ENCODE results near the gene KNDC1. TPM values are rescaled to one million over a fixed set of nuclear protein-coding genes. Genes with fewer than 3 reads are reported as not detected.

Gene KNDC1, protein sequence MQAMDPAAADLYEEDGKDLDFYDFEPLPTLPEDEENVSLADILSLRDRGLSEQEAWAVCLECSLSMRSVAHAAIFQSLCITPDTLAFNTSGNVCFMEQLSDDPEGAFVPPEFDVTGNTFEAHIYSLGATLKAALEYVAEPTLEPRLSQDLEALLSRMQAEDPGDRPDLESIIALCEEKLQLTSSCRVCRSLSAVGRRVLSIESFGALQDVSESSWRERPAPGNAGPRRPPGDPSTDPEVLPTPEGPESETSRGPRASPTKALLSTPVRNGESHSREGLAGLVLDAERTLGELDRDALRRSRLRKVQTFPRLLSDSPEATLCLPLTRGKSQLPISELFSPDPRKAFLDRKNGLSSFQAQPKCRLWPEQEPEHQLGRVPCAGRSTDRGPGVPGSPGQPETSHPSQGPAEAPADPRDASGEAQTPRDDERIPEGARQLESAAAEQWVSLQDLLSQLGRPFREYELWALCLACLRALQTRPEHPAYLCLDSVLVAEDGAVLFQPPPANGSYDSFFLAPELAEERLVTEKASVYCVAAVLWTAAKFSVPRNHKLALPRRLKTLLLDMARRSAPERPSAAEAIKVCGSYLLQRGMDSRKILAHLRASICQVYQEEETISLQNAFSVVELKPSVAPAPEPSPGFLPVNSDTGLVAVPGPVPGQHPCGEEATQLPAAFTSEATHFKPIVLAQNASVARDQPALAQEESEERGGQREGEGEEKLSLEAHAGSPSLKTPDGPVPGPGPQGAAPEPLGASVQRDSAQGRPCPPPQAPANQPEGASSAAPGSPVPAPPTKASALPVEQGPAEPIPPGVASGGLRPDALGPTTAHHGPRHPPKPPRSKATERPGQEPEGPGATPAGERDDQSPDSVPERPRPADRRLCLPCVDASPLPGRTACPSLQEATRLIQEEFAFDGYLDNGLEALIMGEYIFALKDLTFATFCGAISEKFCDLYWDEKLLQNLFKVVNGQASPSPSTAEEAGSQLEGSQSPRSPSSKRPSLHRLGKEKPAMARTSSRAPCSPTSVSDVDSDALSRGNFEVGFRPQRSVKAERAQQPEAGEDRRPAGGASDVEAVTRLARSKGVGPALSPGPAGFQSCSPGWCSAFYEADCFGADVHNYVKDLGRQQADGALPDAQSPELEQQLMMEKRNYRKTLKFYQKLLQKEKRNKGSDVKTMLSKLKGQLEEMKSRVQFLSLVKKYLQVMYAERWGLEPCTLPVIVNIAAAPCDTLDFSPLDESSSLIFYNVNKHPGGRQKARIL (N-terminal part only)
- total RNA-seq = 12.2 TPM

GRCh38 chr10:133159950-133160825 is at the start of gene KNDC1:
TSS of gene KNDC1 (plus strand) at chr10:133160219. CDS start at chr10:133160468, 249 bp downstream.

DNA sequence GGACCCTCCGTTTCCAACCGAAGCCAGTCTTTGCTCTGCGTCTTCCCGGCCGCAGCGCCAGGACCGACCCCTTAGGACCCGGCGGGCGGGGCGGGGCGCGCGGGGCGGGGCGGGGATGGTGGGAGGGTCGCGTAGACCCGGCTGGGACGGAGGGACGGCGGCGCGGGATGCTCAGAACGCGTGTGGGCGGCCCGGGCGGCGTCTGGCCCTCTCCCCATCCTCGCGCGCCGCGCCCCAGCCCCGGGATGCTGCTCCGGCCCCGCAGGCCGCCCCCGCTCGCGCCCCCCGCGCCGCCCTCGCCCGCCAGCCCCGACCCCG is 70.0 kb downstream of the KNDC1 start, which contains the start of gene UTF1:
TSS of gene UTF1 (plus strand) at position 174 of the 318 bp plus-strand sequence. CDS start at position 246, 72 bp downstream.

GRCh38 chr10:133237588-133238465 is 77.8 kb downstream of the KNDC1 start, which contains the start of gene VENTX:
TSS of gene VENTX (plus strand) at chr10:133237855. CDS start at chr10:133237915, 60 bp downstream.

Other genes with a start within 250 kb of the KNDC1 start
- gene CFAP46, start 217.6 kb upstream of the KNDC1 start, total RNA-seq = 3.8 TPM
- gene ADGRA1, start 72.3 kb upstream of the KNDC1 start, total RNA-seq = 5.3 TPM
- gene UTF1, start 70.0 kb downstream of the KNDC1 start, total RNA-seq = not detected
- not detected for gene VENTX, start 77.6 kb downstream of the KNDC1 start, total RNA-seq
- gene ADAM8, start 116.6 kb downstream of the KNDC1 start, total RNA-seq = 2.8 TPM
- 58.2 TPM for gene TUBGCP2, start 148.7 kb downstream of the KNDC1 start, total RNA-seq
- 7.2 TPM for gene ZNF511, start 148.7 kb downstream of the KNDC1 start, total RNA-seq
- 13.5 TPM for gene CALY, start 176.7 kb downstream of the KNDC1 start, total RNA-seq
- not detected for gene PRAP1, start 187.2 kb downstream of the KNDC1 start, total RNA-seq
- gene FUOM, start 197.8 kb downstream of the KNDC1 start, total RNA-seq = 11.9 TPM
- gene ECHS1, start 213.1 kb downstream of the KNDC1 start, total RNA-seq = 31.9 TPM
- gene PAOX, start 219.0 kb downstream of the KNDC1 start, total RNA-seq = 13.8 TPM
- gene MTG1, start 233.9 kb downstream of the KNDC1 start, total RNA-seq = 36.3 TPM

Data from parietal lobe (tissue), 1 donor.